Measurements from ENCODE around the gene FAM120AOS.

The FAM120AOS gene

DNA sequence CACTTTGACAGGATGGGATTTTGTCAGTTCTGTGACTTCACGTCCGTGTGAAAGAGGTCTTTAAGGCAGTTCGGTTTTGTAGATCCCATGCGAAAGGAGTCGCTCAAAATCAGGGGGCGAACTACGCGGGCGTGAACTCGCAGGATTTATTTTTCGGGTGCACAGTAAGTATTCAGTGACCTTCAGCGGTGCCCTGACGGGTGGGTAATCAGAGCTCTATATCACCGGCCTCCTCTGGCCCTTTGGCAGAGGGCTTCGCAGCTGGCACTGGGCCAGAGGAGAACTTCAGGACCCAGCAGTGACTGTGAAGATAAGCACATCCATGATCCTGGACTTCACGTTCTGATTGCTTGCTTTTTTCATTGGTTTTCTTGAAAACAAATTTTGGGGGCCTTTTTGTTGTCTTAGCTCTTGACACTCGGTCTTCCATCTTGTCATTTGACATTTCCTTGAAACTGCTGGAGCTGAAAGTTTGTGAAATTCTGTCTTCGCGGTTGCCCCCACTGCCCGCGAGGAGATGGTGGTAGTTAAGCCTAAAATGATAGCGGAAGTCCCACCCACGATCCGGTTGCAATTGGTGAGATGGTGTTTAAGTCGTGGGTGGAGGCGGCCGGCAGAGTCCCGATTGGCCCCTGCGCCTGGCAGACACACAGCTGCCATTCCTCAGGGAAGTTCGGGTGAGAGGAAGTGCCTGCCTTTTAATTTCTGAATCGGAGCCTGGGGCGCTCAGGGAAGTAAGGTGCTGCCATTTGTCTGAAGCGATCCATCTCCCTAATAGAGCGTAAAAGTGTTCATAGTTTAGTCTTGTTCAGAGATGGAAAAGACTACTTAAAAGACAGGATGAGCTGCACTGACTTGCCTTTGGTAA lies at the start of gene FAM120AOS:
Gene FAM120AOS, minus strand, starts transcription at position 535 of the 868 bp plus-strand sequence. CDS start 872 bp downstream, outside the sequence.
- TF ChIP-seq, protein P1, sequence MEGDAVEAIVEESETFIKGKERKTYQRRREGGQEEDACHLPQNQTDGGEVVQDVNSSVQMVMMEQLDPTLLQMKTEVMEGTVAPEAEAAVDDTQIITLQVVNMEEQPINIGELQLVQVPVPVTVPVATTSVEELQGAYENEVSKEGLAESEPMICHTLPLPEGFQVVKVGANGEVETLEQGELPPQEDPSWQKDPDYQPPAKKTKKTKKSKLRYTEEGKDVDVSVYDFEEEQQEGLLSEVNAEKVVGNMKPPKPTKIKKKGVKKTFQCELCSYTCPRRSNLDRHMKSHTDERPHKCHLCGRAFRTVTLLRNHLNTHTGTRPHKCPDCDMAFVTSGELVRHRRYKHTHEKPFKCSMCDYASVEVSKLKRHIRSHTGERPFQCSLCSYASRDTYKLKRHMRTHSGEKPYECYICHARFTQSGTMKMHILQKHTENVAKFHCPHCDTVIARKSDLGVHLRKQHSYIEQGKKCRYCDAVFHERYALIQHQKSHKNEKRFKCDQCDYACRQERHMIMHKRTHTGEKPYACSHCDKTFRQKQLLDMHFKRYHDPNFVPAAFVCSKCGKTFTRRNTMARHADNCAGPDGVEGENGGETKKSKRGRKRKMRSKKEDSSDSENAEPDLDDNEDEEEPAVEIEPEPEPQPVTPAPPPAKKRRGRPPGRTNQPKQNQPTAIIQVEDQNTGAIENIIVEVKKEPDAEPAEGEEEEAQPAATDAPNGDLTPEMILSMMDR (conservative IDR thresholded peaks at IDR 0.05): no peak

DNA sequence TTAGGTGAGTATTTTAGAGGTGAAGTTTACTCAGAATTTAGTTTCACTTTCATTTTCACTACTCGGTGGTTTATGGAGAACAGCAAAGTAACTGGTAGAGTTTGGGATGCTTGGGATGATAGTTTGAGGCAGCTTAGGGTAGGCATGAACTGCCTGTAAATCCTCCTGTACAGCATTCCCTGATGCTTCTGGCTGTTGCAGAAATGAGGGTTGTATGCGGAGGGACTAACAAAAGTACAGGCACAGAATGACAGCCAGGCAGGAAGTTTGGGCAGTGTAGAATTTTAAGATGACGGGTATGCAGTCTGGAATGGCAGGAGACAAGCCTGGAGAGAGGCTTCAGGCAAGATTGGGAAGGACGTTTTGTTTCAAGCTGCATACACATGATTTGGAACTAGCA lies 48.0 kb upstream of the FAM120AOS start:
- TF ChIP-seq, protein P1 (conservative IDR thresholded peaks at IDR 0.05): no peak
- TF ChIP-seq ZFX (IDR thresholded peaks at IDR 0.05): no peak
- no peak overlapping the region for H3K27ac ChIP-seq

More for the DNA sequence above, at the start of gene FAM120AOS:
- H3K27ac ChIP-seq: peak within 1 kb of the TSS; percentile 99

DNA sequence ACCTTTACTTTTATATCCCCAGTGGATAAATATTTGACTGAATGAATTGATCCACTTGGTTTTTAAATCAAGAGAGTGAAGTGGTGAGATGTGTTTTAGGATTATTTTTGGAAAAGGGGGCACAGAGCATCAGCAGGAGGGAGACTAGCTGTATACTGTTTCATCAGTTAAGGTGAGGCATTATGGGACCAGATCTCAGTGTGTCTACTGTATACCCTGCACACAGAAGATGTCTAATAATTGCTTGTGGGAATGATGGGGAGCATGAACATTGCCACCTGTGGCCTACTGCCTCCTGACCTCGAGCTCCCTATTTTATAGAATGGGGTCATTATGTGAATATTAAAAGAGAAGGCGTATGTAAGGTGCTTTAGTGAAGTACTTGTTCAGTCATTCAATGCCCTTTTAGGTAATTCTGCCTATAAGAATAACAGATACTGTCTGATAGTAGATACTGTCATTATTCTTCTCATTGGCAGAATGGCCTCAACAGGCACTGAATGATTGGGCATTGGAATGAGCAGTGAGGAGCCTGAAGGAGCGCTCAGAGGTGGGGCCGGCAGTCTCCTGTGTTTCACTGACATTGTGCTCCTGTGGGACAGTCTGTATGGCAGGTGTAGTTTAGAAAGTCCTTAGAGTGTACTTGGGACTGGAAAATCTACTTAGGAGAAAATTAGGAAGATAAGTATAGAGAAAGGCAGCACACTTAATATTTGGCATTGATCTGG lies 47.4 kb upstream of the FAM120AOS start:
- no peak overlapping the region for H3K27ac ChIP-seq
- TF ChIP-seq ZFX (IDR thresholded peaks at IDR 0.05): no peak
- TF ChIP-seq, protein P1 (conservative IDR thresholded peaks at IDR 0.05): no peak

DNA sequence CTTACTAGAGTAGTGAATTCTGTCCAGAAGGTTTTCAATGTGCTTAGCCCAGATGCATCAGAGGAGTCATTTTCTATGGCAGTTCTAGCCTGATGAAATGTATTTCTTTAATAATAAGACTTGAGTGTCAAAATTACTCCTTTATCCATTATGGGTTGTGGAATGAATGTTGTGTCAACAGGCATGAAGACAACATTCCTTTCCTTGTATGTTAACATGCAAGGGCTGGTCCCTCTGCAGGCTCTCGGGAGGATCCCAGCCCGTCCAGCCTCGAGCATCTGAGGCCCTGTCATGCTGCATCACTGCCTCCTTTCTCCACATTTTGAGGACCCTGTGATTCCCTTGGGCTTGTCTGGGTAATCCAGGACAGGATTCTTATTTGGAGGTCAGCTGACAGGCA lies 42.9 kb upstream of the FAM120AOS start:
- no peak for TF ChIP-seq ZFX (IDR thresholded peaks at IDR 0.05)
- TF ChIP-seq, protein P1 (conservative IDR thresholded peaks at IDR 0.05): no peak
- H3K27ac ChIP-seq: no peak overlapping the region

DNA sequence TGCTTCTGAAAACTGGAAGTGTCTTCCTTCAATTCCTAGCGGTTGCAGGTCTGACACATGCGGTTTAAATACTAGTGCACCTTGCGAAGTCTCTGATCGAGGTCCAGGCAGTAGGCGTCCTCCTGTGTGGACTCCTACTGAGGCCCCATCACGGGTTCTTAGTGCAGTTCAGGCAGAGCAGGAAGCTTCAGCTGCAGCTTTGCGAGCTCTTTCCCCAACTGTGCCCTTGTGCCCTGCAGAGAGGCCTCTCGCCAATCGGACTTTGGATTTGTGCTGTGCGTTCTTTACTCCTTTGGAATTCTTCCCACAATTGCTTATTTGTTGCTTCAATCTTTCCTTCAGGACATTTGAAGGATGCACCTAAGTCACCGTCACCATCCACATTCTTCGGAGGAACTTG lies 40.6 kb upstream of the FAM120AOS start:
- TF ChIP-seq ZFX (IDR thresholded peaks at IDR 0.05): no peak
- H3K27ac ChIP-seq: peak overlapping the region; percentile 10; the same call in 1 of the 2 replicates

DNA sequence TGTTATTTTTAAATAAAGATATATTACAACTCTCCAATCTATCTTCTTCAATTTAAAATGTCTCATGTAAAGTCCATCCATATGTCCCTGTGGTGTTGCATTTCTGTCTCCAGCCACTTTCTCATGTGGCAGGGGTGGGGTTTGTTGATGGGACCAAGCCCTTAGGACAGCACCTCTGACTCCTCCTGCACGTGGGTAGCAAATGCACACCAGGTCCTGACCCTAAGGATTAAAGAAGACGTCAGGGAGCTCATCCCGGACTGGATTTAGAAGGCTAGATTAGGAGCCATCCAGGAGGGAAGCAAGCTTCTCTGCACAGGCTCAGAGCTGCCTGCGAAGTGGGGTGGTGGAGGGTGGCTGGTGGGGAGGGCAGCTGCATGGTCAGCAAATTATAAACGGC lies 38.9 kb upstream of the FAM120AOS start:
- no peak for TF ChIP-seq ZFX (IDR thresholded peaks at IDR 0.05)
- no peak overlapping the region for H3K27ac ChIP-seq

DNA sequence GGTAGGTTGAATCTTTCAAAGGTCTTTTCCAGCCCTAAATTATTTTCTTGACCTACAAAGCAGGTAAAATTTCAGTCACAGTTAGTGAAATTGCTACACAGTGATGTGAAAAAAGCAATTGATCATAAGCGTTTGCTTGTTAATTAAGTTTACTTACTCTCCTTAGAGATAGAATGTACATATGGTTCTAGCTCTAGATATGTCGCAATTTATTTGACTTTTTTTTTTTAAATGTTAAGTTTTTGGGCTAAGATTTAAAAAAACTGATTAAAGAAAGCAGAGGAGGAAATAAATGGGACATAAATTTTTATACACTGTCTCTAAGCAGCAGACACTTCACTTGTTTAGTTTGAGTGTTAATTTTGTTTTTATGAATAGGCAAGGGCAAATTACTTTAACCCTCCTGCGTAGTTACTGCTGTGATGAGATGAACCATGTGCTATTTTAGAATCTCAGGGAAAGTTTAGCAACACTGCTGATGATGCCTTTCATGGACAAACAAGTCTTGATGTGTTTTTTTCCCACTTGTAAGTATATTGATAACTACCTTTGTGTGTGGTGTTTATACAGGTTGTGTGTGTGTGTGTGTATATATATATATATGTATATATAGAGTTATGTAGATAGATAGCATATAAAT lies 38.3 kb upstream of the FAM120AOS start:
- TF ChIP-seq ZFX (IDR thresholded peaks at IDR 0.05): no peak
- TF ChIP-seq, protein P1 (conservative IDR thresholded peaks at IDR 0.05): no peak
- H3K27ac ChIP-seq: no peak overlapping the region

DNA sequence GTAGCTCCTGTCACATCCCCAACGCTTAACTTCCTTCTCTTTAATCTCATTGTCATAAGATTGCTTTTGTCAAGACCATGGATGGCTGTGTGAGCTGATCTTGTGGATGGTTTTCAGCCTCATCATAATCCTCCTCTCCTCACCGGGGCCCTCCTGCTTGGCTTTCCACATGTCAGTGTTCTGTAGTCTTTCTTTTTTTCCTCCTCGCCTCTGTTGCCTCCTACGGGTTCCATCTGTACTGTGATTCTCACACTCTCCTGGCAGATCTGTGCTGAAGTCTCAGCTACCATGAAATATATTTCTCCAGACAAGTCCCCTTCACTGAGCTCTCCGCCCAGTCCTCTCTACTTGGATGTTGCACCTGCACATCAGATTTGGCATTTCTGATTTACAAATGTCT lies 34.9 kb upstream of the FAM120AOS start:
- H3K27ac ChIP-seq: no peak overlapping the region
- TF ChIP-seq, protein P1 (conservative IDR thresholded peaks at IDR 0.05): no peak
- TF ChIP-seq ZFX (IDR thresholded peaks at IDR 0.05): no peak

Data from C4-2B (cell line).